ENCODE data around the gene FHOD1. TPM values are rescaled to one million over a fixed set of nuclear protein-coding genes. Genes with fewer than 3 reads are reported as not detected.

The FHOD1 gene
- total and polyA plus RNA-seq, 2 of the 13 experiments (the other 11 are each of a cell fraction or from before 2014, with no cell fraction given): 20.0 to 20.8 TPM

DNA sequence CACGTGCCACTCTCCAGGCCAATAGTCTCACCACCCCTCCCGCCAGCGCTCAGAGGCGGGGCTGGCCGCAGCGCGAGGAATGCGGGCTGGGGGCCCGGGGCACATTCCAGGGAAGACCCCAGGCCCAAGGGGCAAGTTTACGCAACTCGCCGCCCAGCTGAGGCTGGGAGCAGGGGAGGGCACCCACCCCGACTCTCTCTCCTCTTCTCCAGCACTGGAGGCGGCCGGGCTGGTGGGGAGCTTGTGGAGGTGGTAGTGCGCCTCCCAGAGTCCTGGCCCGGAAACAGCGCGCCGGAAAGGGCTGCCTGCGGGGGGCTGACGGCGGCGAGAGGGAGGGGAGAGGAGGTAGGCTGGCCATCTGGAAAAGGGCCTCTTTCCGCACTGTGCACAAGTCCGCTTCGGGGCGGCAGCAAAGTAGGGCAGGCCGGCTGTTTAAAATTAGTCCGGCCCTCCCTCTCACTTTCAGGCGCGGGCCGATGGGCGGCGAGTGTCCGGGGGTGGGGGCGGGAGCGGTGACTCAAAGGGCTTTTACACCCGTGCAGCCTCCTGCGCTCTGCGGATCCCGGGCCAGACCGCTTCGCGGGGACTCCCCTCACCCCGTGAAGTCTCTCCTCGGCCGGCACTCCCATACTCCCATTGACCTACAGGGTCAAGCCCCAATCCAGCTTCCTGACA lies 1.1 kb downstream of the FHOD1 start (continued):
- TF ChIP-seq, protein P1, sequence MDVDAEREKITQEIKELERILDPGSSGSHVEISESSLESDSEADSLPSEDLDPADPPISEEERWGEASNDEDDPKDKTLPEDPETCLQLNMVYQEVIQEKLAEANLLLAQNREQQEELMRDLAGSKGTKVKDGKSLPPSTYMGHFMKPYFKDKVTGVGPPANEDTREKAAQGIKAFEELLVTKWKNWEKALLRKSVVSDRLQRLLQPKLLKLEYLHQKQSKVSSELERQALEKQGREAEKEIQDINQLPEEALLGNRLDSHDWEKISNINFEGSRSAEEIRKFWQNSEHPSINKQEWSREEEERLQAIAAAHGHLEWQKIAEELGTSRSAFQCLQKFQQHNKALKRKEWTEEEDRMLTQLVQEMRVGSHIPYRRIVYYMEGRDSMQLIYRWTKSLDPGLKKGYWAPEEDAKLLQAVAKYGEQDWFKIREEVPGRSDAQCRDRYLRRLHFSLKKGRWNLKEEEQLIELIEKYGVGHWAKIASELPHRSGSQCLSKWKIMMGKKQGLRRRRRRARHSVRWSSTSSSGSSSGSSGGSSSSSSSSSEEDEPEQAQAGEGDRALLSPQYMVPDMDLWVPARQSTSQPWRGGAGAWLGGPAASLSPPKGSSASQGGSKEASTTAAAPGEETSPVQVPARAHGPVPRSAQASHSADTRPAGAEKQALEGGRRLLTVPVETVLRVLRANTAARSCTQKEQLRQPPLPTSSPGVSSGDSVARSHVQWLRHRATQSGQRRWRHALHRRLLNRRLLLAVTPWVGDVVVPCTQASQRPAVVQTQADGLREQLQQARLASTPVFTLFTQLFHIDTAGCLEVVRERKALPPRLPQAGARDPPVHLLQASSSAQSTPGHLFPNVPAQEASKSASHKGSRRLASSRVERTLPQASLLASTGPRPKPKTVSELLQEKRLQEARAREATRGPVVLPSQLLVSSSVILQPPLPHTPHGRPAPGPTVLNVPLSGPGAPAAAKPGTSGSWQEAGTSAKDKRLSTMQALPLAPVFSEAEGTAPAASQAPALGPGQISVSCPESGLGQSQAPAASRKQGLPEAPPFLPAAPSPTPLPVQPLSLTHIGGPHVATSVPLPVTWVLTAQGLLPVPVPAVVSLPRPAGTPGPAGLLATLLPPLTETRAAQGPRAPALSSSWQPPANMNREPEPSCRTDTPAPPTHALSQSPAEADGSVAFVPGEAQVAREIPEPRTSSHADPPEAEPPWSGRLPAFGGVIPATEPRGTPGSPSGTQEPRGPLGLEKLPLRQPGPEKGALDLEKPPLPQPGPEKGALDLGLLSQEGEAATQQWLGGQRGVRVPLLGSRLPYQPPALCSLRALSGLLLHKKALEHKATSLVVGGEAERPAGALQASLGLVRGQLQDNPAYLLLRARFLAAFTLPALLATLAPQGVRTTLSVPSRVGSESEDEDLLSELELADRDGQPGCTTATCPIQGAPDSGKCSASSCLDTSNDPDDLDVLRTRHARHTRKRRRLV (CRISPR knock-in tag; IDR thresholded peaks at IDR 0.05): peak; percentile 73; the same call in 1 of the 2 replicates
- TF ChIP-seq KLF13 (CRISPR knock-in tag; IDR thresholded peaks at IDR 0.05): peak; percentile 39; the same call in 1 of the 2 replicates
- no peak for TF ChIP-seq SMAD3 (CRISPR knock-in tag; IDR thresholded peaks at IDR 0.05)
- TF ChIP-seq ZSCAN30 (CRISPR knock-in tag; IDR thresholded peaks at IDR 0.05): peak; percentile 78; the same call in 1 of the 2 replicates
- TF ChIP-seq ZNF749 (CRISPR knock-in tag; IDR thresholded peaks at IDR 0.05; ENCODE audit: borderline replicate concordance): peak; percentile 82; the same call in 1 of the 2 replicates
- TF ChIP-seq NCOA2 (CRISPR knock-in tag; IDR thresholded peaks at IDR 0.05): peak; percentile 88
- peak; percentile 75 for TF ChIP-seq KDM6A (CRISPR knock-in tag; IDR thresholded peaks at IDR 0.05; ENCODE audit: low read depth)
- TF ChIP-seq MAFK (conservative IDR thresholded peaks at IDR 0.05 in 1 of 2, IDR thresholded peaks at IDR 0.05 in 1 of 2; ENCODE audit: low read length in 2 of 2): no peak
- no peak for TF ChIP-seq ISX (CRISPR knock-in tag; conservative IDR thresholded peaks at IDR 0.05)
- TF ChIP-seq, protein P2, sequence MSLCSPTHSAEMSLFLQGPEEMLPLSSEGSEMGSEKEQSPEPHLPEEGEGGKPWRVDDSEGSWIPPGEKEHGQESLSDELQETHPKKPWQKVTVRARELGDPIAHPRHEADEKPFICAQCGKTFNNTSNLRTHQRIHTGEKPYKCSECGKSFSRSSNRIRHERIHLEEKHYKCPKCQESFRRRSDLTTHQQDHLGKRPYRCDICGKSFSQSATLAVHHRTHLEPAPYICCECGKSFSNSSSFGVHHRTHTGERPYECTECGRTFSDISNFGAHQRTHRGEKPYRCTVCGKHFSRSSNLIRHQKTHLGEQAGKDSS (CRISPR knock-in tag; IDR thresholded peaks at IDR 0.05; ENCODE audit: borderline replicate concordance, low read depth): no peak; the same call in 1 of the 2 replicates
- TF ChIP-seq ZNF589 (CRISPR knock-in tag; conservative IDR thresholded peaks at IDR 0.05): no peak; the same call in 1 of the 2 replicates
- no peak for TF ChIP-seq SATB2 (CRISPR knock-in tag; IDR thresholded peaks at IDR 0.05)
- peak; percentile 90 for TF ChIP-seq MYC (CRISPR knock-in tag; IDR thresholded peaks at IDR 0.05; ENCODE audit: borderline replicate concordance)
- TF ChIP-seq KLF9 (CRISPR knock-in tag; IDR thresholded peaks at IDR 0.05; ENCODE audit: low read depth): peak; percentile 79; the same call in 1 of the 2 replicates
- TF ChIP-seq, protein P3, sequence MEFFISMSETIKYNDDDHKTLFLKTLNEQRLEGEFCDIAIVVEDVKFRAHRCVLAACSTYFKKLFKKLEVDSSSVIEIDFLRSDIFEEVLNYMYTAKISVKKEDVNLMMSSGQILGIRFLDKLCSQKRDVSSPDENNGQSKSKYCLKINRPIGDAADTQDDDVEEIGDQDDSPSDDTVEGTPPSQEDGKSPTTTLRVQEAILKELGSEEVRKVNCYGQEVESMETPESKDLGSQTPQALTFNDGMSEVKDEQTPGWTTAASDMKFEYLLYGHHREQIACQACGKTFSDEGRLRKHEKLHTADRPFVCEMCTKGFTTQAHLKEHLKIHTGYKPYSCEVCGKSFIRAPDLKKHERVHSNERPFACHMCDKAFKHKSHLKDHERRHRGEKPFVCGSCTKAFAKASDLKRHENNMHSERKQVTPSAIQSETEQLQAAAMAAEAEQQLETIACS (CRISPR knock-in tag; IDR thresholded peaks at IDR 0.05): peak; percentile 66
- peak; percentile 79; the same call in 1 of the 2 replicates for TF ChIP-seq MTF2 (CRISPR knock-in tag; IDR thresholded peaks at IDR 0.05; ENCODE audit: borderline replicate concordance)
- TF ChIP-seq SRSF1 (optimal IDR thresholded peaks at IDR 0.05; ENCODE audit: low read depth, low read length): peak; percentile 90
- TF ChIP-seq ZNF567 (CRISPR knock-in tag; IDR thresholded peaks at IDR 0.05; ENCODE audit: borderline replicate concordance): peak; percentile 95; the same call in 1 of the 2 replicates
- TF ChIP-seq, protein P4, sequence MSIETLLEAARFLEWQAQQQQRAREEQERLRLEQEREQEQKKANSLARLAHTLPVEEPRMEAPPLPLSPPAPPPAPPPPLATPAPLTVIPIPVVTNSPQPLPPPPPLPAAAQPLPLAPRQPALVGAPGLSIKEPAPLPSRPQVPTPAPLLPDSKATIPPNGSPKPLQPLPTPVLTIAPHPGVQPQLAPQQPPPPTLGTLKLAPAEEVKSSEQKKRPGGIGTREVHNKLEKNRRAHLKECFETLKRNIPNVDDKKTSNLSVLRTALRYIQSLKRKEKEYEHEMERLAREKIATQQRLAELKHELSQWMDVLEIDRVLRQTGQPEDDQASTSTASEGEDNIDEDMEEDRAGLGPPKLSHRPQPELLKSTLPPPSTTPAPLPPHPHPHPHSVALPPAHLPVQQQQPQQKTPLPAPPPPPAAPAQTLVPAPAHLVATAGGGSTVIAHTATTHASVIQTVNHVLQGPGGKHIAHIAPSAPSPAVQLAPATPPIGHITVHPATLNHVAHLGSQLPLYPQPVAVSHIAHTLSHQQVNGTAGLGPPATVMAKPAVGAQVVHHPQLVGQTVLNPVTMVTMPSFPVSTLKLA (IDR thresholded peaks at IDR 0.05): peak; percentile 56; the same call in 1 of the 2 replicates
- TF ChIP-seq NBN (conservative IDR thresholded peaks at IDR 0.05): no peak
- TF ChIP-seq ZNF562 (CRISPR knock-in tag; IDR thresholded peaks at IDR 0.05; ENCODE audit: borderline replicate concordance): no peak
- peak; percentile 92 for TF ChIP-seq ZMYM4 (CRISPR knock-in tag; IDR thresholded peaks at IDR 0.05)
